Measurements from ENCODE around the gene TOM1L2.

DNA sequence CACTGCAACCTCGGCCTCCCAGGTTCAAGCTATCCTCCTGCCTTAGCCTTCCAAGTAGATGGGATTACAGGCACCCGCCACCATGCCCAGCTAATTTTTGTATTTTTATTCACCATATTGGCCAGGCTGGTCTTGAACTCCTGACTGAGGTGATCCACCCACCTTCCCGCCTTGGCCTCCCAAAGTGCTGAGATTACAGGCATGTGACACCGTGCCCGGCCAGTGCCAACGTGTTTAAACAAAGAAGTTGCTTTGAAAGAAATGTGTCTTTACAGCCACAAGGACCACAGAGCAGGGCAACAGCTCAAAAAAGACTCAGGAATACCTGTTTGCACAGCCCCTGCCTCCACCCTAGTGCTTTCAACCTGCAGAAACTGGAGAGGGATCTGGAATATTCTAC lies 41.8 kb upstream of the TOM1L2 start:
- TF ChIP-seq, protein P1, sequence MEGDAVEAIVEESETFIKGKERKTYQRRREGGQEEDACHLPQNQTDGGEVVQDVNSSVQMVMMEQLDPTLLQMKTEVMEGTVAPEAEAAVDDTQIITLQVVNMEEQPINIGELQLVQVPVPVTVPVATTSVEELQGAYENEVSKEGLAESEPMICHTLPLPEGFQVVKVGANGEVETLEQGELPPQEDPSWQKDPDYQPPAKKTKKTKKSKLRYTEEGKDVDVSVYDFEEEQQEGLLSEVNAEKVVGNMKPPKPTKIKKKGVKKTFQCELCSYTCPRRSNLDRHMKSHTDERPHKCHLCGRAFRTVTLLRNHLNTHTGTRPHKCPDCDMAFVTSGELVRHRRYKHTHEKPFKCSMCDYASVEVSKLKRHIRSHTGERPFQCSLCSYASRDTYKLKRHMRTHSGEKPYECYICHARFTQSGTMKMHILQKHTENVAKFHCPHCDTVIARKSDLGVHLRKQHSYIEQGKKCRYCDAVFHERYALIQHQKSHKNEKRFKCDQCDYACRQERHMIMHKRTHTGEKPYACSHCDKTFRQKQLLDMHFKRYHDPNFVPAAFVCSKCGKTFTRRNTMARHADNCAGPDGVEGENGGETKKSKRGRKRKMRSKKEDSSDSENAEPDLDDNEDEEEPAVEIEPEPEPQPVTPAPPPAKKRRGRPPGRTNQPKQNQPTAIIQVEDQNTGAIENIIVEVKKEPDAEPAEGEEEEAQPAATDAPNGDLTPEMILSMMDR (IDR thresholded peaks at IDR 0.05), result no peak
- TF ChIP-seq EZH2phosphoT487 (IDR thresholded peaks at IDR 0.05), result no peak
